HCT116 (cell line): Measurements from ENCODE around the gene ARID1A. TPM values are rescaled to one million over a fixed set of nuclear protein-coding genes. Genes with fewer than 3 reads are reported as not detected.

Source experiments
- ELF1 ChIP-seq: IDR thresholded peaks from 2 replicates; pipeline ENCODE4 v1.6.1; 2012; ENCODE audit warnings: low read depth, borderline replicate concordance
- FOSL1 ChIP-seq: IDR thresholded peaks from 2 replicates; pipeline ENCODE4 v1.6.1; 2012; ENCODE audit warnings: low read depth
- SP1 ChIP-seq: IDR thresholded peaks from 2 replicates; pipeline ENCODE4 v1.6.1; 2012; ENCODE audit warnings: low read depth
- YY1 ChIP-seq: IDR thresholded peaks from 2 replicates; pipeline ENCODE4 v1.6.1; 2011; ENCODE audit warnings: low read length, low read depth, moderate library complexity, mild to moderate bottlenecking; ENCODE audit not compliant: insufficient replicate concordance; ENCODE audit errors: extremely low read depth
- ZBTB33 ChIP-seq: IDR thresholded peaks from 2 replicates; pipeline ENCODE4 v1.6.1; 2011; ENCODE audit warnings: mild to moderate bottlenecking, low read length, moderate library complexity; ENCODE audit not compliant: insufficient replicate concordance; ENCODE audit errors: extremely low read depth
- ZFX ChIP-seq: fragments of 450-650 bp; IDR thresholded peaks from 2 replicates; pipeline ENCODE4 v1.6.1; 2017
- total RNA-seq: library from RNA; stranded (reverse); gene quantifications from one replicate; pipeline ENCODE4 v1.2.1, GENCODE V29; 2021; ENCODE audit not compliant: unreplicated experiment
- TF ChIP-seq, protein P1 (sequence below), 3 experiments: fragments of 200-600 bp in 1 of 3; sonication (generic) in 1 of 3; IDR thresholded peaks in 2 of 3; conservative IDR thresholded peaks in 1 of 3; 2 replicates each; pipeline ENCODE4 v1.5.1; 2012 to 2017; ENCODE audit warnings: low read depth in 2 of 3, low read length in 2 of 3, antibody characterized with exemption in 1 of 3, borderline replicate concordance in 1 of 3, control low read depth in 1 of 3, mild to moderate bottlenecking in 1 of 3, mixed read lengths in 1 of 3, mixed run types in 1 of 3, moderate library complexity in 1 of 3; ENCODE audit not compliant: insufficient read depth in 1 of 3
- TF ChIP-seq, protein P2 (sequence below): IDR thresholded peaks from 2 replicates; pipeline ENCODE4 v1.6.1; 2012
- TF ChIP-seq, protein P3 (sequence below): IDR thresholded peaks from 2 replicates; pipeline ENCODE4 v1.6.1; 2012; ENCODE audit warnings: low read depth

ARID1A gene
- total RNA-seq, 1 experiment from 2014 or later = 62.8 TPM

- TF ChIP-seq ZBTB33 (no peak), ZFX (peak; percentile 62), YY1 (peak; percentile 74), SP1 (no peak), FOSL1 (no peak), ELF1 (no peak)
- TF ChIP-seq, protein P1, sequence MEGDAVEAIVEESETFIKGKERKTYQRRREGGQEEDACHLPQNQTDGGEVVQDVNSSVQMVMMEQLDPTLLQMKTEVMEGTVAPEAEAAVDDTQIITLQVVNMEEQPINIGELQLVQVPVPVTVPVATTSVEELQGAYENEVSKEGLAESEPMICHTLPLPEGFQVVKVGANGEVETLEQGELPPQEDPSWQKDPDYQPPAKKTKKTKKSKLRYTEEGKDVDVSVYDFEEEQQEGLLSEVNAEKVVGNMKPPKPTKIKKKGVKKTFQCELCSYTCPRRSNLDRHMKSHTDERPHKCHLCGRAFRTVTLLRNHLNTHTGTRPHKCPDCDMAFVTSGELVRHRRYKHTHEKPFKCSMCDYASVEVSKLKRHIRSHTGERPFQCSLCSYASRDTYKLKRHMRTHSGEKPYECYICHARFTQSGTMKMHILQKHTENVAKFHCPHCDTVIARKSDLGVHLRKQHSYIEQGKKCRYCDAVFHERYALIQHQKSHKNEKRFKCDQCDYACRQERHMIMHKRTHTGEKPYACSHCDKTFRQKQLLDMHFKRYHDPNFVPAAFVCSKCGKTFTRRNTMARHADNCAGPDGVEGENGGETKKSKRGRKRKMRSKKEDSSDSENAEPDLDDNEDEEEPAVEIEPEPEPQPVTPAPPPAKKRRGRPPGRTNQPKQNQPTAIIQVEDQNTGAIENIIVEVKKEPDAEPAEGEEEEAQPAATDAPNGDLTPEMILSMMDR (IDR thresholded peaks at IDR 0.05 in 2 of 3, conservative IDR thresholded peaks at IDR 0.05 in 1 of 3; ENCODE audit: borderline replicate concordance in 1 of 3, insufficient read depth in 1 of 3, low read depth in 2 of 3, low read length in 2 of 3) = peak in 2 of 3 experiments; percentile 31 to 47; a peak in 3 of 6 replicates
- TF ChIP-seq, protein P2, sequence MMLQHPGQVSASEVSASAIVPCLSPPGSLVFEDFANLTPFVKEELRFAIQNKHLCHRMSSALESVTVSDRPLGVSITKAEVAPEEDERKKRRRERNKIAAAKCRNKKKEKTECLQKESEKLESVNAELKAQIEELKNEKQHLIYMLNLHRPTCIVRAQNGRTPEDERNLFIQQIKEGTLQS = no peak
- TF ChIP-seq, protein P3, sequence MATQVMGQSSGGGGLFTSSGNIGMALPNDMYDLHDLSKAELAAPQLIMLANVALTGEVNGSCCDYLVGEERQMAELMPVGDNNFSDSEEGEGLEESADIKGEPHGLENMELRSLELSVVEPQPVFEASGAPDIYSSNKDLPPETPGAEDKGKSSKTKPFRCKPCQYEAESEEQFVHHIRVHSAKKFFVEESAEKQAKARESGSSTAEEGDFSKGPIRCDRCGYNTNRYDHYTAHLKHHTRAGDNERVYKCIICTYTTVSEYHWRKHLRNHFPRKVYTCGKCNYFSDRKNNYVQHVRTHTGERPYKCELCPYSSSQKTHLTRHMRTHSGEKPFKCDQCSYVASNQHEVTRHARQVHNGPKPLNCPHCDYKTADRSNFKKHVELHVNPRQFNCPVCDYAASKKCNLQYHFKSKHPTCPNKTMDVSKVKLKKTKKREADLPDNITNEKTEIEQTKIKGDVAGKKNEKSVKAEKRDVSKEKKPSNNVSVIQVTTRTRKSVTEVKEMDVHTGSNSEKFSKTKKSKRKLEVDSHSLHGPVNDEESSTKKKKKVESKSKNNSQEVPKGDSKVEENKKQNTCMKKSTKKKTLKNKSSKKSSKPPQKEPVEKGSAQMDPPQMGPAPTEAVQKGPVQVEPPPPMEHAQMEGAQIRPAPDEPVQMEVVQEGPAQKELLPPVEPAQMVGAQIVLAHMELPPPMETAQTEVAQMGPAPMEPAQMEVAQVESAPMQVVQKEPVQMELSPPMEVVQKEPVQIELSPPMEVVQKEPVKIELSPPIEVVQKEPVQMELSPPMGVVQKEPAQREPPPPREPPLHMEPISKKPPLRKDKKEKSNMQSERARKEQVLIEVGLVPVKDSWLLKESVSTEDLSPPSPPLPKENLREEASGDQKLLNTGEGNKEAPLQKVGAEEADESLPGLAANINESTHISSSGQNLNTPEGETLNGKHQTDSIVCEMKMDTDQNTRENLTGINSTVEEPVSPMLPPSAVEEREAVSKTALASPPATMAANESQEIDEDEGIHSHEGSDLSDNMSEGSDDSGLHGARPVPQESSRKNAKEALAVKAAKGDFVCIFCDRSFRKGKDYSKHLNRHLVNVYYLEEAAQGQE = no peak
Observed at GRCh38 chr1:26826261-26827105, 130.7 kb downstream of the ARID1A start, which contains the start of gene ZDHHC18 (continued).
